MM.1S (cell line): ENCODE data around the gene ATF3.
A peak's percentile ranks its signal among the peaks of the same experiment; 100 is the strongest.

Source experiments
- CTCF ChIP-seq: fragments of 300-600 bp; sonication (generic); IDR thresholded peaks from 2 replicates; pipeline ENCODE4 v1.5.1; 2016; ENCODE audit warnings: antibody characterized with exemption, low read length, mixed read lengths
- EZH2 ChIP-seq: fragments of 300-600 bp; sonication (generic); optimal IDR thresholded peaks from 2 replicates; pipeline ENCODE3; 2017; ENCODE audit warnings: low read depth, mild to moderate bottlenecking, antibody characterized with exemption, low read length, mixed read lengths
- EZH2phosphoT487 ChIP-seq: fragments of 300-600 bp; sonication (generic); IDR thresholded peaks from 2 replicates; pipeline ENCODE4 v1.6.1; 2018; ENCODE audit warnings: antibody characterized with exemption, low read length

GRCh38 chr1:212665241-212666115 is 56.9 kb downstream of the ATF3 start:
- TF ChIP-seq CTCF (peak; percentile 98), EZH2 (no peak), EZH2phosphoT487 (no peak)
